MG63 (cell line): ENCODE data around the gene RNF13. TPM values are rescaled to one million over a fixed set of nuclear protein-coding genes. Genes with fewer than 3 reads are reported as not detected.
"Not testable (repeated sequence)": the region's sequence is repeated elsewhere in the genome, so short reads cannot be mapped to it uniquely, and the experiment has no call there.

Source experiments
- DNase-seq: peaks from one replicate; pipeline ENCODE4 v3.0.0-alpha.2; 2020
- H3K27me3 ChIP-seq: fragments of 250-450 bp; sonication (Bioruptor Pico); 2 replicates; pipeline ENCODE4 v1.5.1; 2020; ENCODE audit warnings: mild to moderate bottlenecking, moderate library complexity
- H3K36me3 ChIP-seq: fragments of 250-450 bp; sonication (Bioruptor Pico); 2 replicates; pipeline ENCODE4 v1.5.1; 2020; ENCODE audit warnings: mild to moderate bottlenecking, moderate library complexity
- H3K4me3 ChIP-seq: fragments of 250-450 bp; sonication (Bioruptor Pico); 2 replicates; pipeline ENCODE4 v1.5.1; 2020; ENCODE audit warnings: mild to moderate bottlenecking, moderate library complexity
- H3K9me3 ChIP-seq: fragments of 250-450 bp; sonication (Bioruptor Pico); 2 replicates; pipeline ENCODE4 v1.5.1; 2020; ENCODE audit warnings: mild to moderate bottlenecking, moderate library complexity
- total RNA-seq: library from RNA; depleted of rRNA; stranded (reverse); fragments of >200 nt; shearing (Covaris generic); gene quantifications from 2 replicates; pipeline ENCODE4 v1.2.3, GENCODE V29; 2014; ENCODE audit warnings: low replicate concordance

RNF13 gene
- total RNA-seq, 1 experiment from 2014 or later = 56.9 TPM

GRCh38 chr3:149819432-149819831 lies 6.4 kb downstream of the RNF13 start:
- DNase-seq = no peak
- no peaks in the 10 kb centered on the region for H3K27me3 ChIP-seq
- H3K4me3 ChIP-seq = no peak overlapping the region
- H3K9me3 ChIP-seq = peaks cover 2% of the 10 kb centered on the region
- H3K36me3 ChIP-seq = peaks cover 3% of the 10 kb centered on the region; the same call in 1 of the 2 replicates

GRCh38 chr3:149820183-149820582 lies 7.2 kb downstream of the RNF13 start:
- no peaks in the 10 kb centered on the region for H3K27me3 ChIP-seq
- H3K4me3 ChIP-seq = no peak overlapping the region
- DNase-seq = peak; percentile 16
- peaks cover 2% of the 10 kb centered on the region for H3K9me3 ChIP-seq
- peaks cover 3% of the 10 kb centered on the region; the same call in 1 of the 2 replicates for H3K36me3 ChIP-seq

GRCh38 chr3:149826636-149827035 lies 13.6 kb downstream of the RNF13 start:
- no peak overlapping the region for H3K4me3 ChIP-seq
- no peaks in the 10 kb centered on the region for H3K27me3 ChIP-seq
- peaks cover 29% of the 10 kb centered on the region for H3K9me3 ChIP-seq
- DNase-seq = no peak
- peaks cover 3% of the 10 kb centered on the region; the same call in 1 of the 2 replicates for H3K36me3 ChIP-seq

- no peak for DNase-seq
- Histone ChIP-seq H3K9me3 (peaks cover 39% of the 10 kb centered on the region), H3K36me3 (peaks cover 4% of the 10 kb centered on the region), H3K4me3 (no peak overlapping the region), H3K27me3 (no peaks in the 10 kb centered on the region)
These were observed 15.4 kb downstream of the RNF13 start for GRCh38 chr3:149828390-149828789.

DNA sequence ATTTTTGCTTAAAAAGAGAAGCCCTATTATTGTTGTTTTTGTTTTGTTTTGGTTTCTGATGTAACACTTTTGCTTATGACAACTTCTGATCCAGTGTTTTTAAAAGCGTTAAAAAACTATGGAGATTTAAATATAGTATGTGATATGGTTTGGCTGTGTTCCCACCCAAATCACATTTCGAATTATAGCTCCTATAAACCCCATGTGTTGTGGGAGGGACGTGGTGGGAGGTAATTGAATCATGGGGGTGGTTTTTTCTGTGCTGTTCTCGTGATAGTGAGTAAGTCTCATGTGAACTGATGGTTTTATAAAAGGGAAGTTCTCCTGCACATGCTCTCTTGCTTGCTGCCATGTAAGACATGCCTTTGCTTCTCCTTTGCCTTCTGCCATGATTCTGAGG lies 16.6 kb downstream of the RNF13 start:
- not testable (repeated sequence) for H3K27me3 ChIP-seq, H3K4me3 ChIP-seq, DNase-seq, H3K36me3 ChIP-seq
- peaks cover 52% of the 10 kb centered on the region for H3K9me3 ChIP-seq

DNA sequence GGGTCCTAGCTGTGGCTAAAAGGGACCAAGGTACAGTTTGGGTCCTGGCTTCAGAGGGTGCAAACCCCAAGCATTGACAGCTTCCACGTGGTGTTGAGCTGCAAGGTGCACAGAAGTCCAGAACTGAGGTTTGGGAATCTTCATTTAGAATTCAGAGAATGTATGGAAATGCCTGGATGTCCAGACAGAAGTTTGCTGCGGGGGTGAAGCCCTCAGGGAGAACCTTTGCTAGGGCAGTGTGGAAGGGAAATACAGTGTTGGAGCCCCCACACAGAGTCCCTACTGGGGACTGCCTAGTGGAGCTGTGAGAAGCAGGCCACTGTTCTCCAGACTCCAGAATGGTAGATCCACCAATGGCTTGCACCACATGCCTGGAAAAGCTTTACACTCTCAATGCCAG lies 17.9 kb downstream of the RNF13 start:
- DNase-seq = no peak

GRCh38 chr3:149831321-149831720 lies 18.3 kb downstream of the RNF13 start:
- peaks cover 62% of the 10 kb centered on the region for H3K9me3 ChIP-seq
- DNase-seq = no peak
- no peaks in the 10 kb centered on the region for H3K27me3 ChIP-seq
- peaks cover 10% of the 10 kb centered on the region for H3K36me3 ChIP-seq
- H3K4me3 ChIP-seq = no peak overlapping the region

More for the DNA sequence above, 17.9 kb downstream of the RNF13 start:
- H3K27me3 ChIP-seq = no peaks in the 10 kb centered on the region
- peaks cover 10% of the 10 kb centered on the region for H3K36me3 ChIP-seq
- H3K9me3 ChIP-seq = peaks cover 62% of the 10 kb centered on the region
- no peak overlapping the region for H3K4me3 ChIP-seq

DNA sequence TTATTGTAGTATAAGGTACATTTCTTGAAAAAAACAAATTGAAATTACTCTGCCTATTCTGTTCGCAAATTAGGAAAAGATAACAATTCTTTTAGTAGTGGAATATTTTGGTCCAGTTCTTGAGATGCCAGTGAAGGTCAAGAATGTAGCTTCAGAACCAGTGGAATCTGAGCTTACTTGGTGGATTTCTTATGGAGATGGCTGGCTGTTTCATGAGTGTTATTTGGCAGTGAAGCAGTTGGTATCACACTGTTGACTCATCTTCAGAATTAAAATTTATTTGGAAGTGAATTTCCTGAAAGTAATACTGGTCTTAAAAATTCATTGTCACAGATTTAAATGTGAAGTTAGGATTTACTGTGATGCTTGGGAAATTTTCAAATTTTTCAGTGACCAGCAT lies 19.1 kb downstream of the RNF13 start:
- no peak for DNase-seq
- H3K27me3 ChIP-seq = no peaks in the 10 kb centered on the region
- H3K36me3 ChIP-seq = peaks cover 10% of the 10 kb centered on the region

GRCh38 chr3:149833241-149833640 lies 20.2 kb downstream of the RNF13 start:
- Histone ChIP-seq H3K9me3 (peaks cover 70% of the 10 kb centered on the region), H3K36me3 (peaks cover 19% of the 10 kb centered on the region), H3K4me3 (no peak overlapping the region), H3K27me3 (no peaks in the 10 kb centered on the region)
- no peak for DNase-seq

More for the DNA sequence above, 19.1 kb downstream of the RNF13 start:
- peaks cover 62% of the 10 kb centered on the region for H3K9me3 ChIP-seq
- no peak overlapping the region for H3K4me3 ChIP-seq

- not testable (repeated sequence) for H3K4me3 ChIP-seq, DNase-seq, H3K27me3 ChIP-seq
- Histone ChIP-seq H3K9me3 (peaks cover 35% of the 10 kb centered on the region), H3K36me3 (peaks cover 17% of the 10 kb centered on the region)
These were observed 25.5 kb downstream of the RNF13 start for GRCh38 chr3:149838491-149838890.

DNA sequence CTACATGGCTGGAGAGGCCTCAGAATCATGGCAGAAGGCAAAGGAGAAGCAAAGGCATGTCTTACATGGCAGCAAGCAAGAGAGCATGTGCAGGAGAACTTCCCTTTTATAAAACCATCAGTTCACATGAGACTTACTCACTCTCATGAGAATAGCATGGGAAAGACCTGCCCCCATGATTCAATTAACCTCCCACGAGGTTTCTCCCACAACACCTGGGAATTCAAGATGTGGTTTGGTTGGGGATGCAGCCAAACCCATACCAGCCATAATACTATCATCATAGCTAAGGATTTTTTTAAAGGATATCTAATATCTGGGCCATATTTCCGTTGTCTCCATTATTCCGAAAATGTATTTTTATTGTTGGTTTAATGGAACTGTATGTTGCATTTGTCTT lies 26.5 kb downstream of the RNF13 start:
- H3K4me3 ChIP-seq, H3K27me3 ChIP-seq, DNase-seq: not testable (repeated sequence)
- H3K36me3 ChIP-seq = peaks cover 13% of the 10 kb centered on the region
- H3K9me3 ChIP-seq = peaks cover 26% of the 10 kb centered on the region

DNA sequence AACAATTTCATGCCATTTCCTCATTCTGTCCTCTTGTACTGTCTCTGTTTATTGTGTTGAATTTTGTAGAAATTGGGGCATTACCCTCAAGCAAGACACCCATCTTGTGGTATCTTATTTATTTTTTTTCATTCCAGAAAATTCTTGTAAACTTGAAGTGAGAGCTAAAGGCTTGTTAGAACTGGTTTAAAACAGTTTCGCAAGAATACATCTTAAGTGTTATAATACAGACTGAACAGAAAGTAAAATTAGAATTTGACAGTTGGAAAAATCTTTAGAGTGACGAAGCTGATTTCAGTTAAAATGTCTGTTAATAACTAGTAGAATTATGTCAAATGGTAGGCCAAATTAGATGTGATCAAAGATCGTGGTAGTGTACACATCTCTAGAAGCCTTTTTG lies 26.9 kb downstream of the RNF13 start:
- H3K9me3 ChIP-seq = peaks cover 21% of the 10 kb centered on the region
- H3K36me3 ChIP-seq = peaks cover 12% of the 10 kb centered on the region
- no peaks in the 10 kb centered on the region for H3K27me3 ChIP-seq
- DNase-seq = no peak
- no peak overlapping the region for H3K4me3 ChIP-seq

GRCh38 chr3:149843502-149843901 lies 30.5 kb downstream of the RNF13 start:
- Histone ChIP-seq H3K36me3 (peaks cover 14% of the 10 kb centered on the region; the same call in 1 of the 2 replicates), H3K27me3 (no peaks in the 10 kb centered on the region), H3K4me3 (no peak overlapping the region), H3K9me3 (0 out of 2 replicates have a peak, but pooled peaks cover 2% of the 10 kb centered on the region)
- DNase-seq = no peak

DNA sequence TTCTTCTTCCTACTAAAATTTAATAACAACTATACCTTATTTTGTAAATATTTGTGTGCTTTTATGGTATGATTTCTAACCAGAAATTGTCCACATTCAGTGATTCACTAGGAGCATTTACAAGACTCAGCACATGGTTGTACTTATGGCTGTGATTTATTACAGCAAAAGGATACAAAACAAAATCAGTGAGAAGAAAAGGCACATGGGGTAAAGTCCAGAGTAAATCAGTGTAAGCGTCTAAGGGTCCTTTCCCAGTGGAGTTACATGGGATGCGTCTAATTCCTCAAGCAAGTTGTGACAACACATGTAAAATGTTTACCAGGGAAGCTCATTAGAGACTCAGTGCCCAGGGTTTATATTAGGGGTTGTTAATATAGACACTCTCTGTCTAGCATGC lies 31.1 kb downstream of the RNF13 start:
- Histone ChIP-seq H3K9me3 (0 out of 2 replicates have a peak, but pooled peaks cover 2% of the 10 kb centered on the region), H3K27me3 (no peaks in the 10 kb centered on the region), H3K4me3 (no peak overlapping the region), H3K36me3 (peaks cover 14% of the 10 kb centered on the region; the same call in 1 of the 2 replicates)
- no peak for DNase-seq

GRCh38 chr3:149845570-149846244 lies 32.7 kb downstream of the RNF13 start:
- no peaks in the 10 kb centered on the region for H3K9me3 ChIP-seq
- peaks cover 17% of the 10 kb centered on the region; the same call in 1 of the 2 replicates for H3K36me3 ChIP-seq
- no peaks in the 10 kb centered on the region for H3K27me3 ChIP-seq
- H3K4me3 ChIP-seq = no peak overlapping the region
- no peak for DNase-seq

GRCh38 chr3:149848238-149848637 lies 35.2 kb downstream of the RNF13 start:
- H3K4me3 ChIP-seq = no peak overlapping the region
- no peaks in the 10 kb centered on the region for H3K27me3 ChIP-seq
- H3K36me3 ChIP-seq = peaks cover 23% of the 10 kb centered on the region
- DNase-seq = no peak
- H3K9me3 ChIP-seq = no peaks in the 10 kb centered on the region

DNA sequence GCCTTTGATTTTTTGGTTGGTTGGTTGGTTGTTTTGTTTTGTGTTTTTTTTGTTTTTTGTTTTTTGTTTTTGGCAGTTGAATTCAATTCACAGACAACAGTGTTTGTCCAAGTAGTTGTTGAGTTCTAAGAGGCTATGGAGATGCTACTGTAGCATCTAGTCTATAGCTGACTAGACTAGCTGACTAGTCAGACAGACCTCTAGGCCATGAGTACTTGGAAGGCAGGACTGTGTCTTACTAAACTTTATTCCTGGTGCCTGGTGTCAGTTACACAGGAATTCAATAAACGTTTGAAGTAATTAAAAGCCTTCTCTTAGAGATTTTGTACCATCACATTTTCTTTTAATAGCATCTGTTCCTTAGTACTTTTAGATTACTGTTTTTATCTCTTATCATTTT lies 35.7 kb downstream of the RNF13 start:
- no peak for DNase-seq
- H3K9me3 ChIP-seq = no peaks in the 10 kb centered on the region
- H3K27me3 ChIP-seq = no peaks in the 10 kb centered on the region
- H3K36me3 ChIP-seq = peaks cover 23% of the 10 kb centered on the region
- no peak overlapping the region for H3K4me3 ChIP-seq
